M059J (cell line): ENCODE results near the gene CEMIP. TPM values are rescaled to one million over a fixed set of nuclear protein-coding genes. Genes with fewer than 3 reads are reported as not detected.
A peak's percentile ranks its signal among the peaks of the same experiment; 100 is the strongest.

ENCODE experiments used
- DNase-seq: peaks from one replicate; pipeline ENCODE4 v3.0.0-alpha.2; 2012; ENCODE audit warnings: low read depth
- total RNA-seq: library from RNA; depleted of rRNA; stranded (reverse); fragments of >200 nt; shearing (Covaris generic); gene quantifications from 2 replicates; pipeline ENCODE4 v1.2.3, GENCODE V29; 2014

The CEMIP gene
- total RNA-seq, 1 experiment from 2014 or later: 4.0 TPM

GRCh38 chr15:80890341-80891005, 111.3 kb downstream of the CEMIP start:
- DNase-seq: no peak

GRCh38 chr15:80891006-80891405, 111.8 kb downstream of the CEMIP start:
- DNase-seq: no peak

DNA sequence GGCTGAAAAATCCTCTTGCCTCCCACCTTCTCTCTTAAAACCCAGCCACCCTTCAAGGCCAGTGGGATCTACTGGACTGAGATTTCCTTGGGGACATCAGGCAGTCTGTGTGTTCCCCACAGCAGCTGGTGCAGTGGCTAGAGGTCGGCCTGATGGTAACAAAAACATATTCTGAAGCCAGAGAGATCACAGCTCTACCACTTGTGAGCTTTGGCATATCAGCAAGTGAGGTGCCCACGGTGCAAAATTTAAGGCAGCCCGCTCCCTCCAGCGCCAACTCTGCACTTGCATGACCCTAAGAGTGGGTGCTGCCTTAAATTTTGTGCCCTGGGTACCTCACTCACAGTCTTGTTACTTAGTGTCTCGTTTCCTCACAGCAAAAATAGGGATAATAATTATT, 113.2 kb downstream of the CEMIP start:
- no peak for DNase-seq

DNA sequence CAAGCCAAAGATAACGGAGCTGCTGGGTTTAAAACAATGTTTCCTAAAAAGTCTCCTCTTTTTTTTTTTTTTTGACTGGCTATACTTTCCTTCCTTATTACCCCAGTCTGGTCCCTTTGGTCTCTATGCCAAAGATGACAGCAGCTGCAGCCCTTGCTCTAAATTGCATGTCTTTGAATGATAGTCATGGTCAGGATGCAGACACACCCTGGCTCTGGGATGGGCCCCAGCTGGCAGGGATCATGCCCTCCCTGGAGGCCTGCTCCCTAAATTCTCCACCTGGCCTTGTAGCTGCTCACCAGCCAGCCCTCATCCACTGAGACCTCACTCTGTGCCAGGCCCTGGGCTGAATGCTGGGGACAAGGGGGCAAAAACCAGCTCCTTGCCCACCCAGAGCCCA, 114.6 kb downstream of the CEMIP start:
- DNase-seq: no peak

DNA sequence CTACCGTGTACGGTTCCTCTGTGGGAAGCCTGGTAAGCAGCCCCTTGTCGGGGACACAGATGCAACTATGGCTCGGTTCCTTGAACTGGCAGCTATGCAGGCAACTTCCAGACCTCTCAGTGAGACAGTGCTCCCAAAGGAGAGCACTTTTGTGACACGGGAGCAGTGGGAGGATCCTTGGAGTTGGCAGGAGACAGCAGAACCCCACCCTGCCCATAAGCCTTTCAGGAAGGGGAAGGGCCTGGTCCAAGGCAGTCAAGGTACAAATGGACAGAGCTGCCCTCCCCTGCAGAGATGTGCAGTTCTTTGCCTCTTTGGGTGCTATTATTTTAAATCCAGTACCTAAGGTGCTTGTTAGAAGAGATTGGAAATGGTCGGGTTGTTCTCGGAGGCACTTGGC, 115.9 kb downstream of the CEMIP start:
- no peak for DNase-seq

DNA sequence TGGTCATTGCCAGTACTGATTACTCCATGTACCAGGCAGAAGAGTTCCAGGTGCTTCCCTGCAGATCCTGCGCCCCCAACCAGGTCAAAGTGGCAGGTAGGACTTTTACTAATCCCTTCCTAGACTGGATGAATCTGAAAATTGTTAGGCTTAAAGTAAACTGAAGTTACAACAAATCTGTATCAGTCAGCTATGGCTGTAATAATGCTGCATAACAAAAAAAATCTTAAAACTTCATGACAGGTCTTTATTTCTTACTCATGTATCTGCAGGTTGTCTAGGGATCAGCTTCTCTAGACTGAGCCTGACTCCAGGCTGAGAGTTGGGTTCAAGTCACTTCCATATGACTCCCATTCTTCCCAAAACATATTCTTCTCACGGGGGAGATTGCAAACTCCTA, 116.8 kb downstream of the CEMIP start:
- no peak for DNase-seq

GRCh38 chr15:80898040-80898439, 118.9 kb downstream of the CEMIP start:
- no peak for DNase-seq

- no peak for DNase-seq
These were observed 123.2 kb downstream of the CEMIP start for GRCh38 chr15:80902298-80902801.

- DNase-seq: no peak
These were observed 125.8 kb downstream of the CEMIP start for GRCh38 chr15:80904998-80905397.

- peak; percentile 87 for DNase-seq
These were observed 127.1 kb downstream of the CEMIP start for GRCh38 chr15:80906159-80906766.

DNA sequence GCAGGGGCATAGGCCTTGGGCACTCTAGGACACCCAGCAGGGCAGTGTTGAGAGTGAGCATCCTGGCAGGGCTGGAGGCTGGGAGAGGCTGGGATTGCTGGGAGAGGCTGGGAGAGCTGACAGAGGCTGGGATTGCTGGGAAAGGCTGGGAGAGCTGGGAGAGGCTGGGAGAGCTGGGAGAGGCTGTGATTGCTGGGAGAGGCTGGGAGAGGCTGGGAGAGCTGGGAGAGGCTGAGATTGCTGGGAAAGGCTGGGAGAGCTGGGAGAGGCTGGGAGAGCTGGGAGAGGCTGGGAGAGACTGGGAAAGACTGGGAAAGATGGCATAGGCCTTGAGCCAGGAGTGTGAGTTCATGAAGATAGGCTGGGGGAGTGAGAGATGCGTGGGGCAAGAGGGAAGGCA, 132.7 kb downstream of the CEMIP start:
- no peak for DNase-seq

DNA sequence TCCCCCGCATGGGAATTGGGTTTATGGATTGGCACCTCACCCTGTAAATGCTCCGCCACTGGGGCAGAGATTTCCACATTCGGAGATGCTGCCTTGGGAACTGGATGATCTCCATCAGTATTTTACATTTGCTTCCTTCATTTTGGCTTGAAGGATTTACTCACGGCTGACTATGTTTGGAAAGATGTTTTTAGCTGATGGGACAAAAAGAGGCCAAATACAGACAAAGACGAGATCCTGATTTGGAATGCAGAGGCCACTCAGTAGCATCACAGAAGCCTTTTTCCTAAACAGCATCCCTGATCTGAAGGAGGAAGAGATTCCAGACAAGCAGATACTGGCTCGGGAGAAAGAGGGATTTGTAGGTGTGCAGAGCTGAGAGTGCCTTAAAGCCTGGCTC, 133.5 kb downstream of the CEMIP start:
- no peak for DNase-seq

GRCh38 chr15:80913541-80913940, 134.4 kb downstream of the CEMIP start:
- DNase-seq: no peak

DNA sequence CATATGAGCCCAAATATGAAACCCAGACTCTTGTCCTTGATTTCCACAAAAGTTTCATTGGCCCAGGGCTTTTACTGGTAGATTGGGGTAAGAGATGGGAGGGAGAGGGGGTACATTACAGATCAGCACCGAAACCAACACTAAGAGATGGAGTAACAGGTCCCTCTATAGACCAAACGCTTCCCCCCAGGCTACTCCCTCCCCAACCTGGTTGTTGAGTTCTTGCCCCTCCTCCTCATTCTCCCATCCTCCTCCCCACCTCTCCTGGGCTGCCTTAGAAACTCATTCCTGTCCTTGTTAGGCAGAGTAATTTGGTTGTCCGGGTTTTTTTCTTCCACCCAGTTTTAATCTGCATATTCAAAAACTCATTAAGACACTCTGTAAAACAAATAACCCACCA, 136.3 kb downstream of the CEMIP start:
- DNase-seq: no peak

DNA sequence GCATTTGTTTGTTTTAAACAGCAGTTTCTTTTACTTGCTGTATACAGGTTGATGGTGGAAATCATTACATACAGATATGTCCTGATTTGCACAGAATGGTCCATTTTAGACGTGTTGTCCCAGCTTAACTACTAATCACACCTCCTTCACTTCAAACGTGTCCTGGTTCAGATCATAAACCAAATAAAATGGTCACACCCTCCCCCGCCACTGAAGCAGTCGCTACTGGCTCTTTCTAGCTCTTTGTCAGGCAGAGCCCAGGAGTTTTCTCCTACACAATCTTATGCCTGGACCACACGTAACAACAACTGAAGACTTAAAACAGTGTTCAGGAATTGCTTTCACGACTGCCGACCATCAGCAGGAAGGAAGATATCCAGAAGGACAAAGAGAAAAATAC, 136.9 kb downstream of the CEMIP start:
- no peak for DNase-seq

DNA sequence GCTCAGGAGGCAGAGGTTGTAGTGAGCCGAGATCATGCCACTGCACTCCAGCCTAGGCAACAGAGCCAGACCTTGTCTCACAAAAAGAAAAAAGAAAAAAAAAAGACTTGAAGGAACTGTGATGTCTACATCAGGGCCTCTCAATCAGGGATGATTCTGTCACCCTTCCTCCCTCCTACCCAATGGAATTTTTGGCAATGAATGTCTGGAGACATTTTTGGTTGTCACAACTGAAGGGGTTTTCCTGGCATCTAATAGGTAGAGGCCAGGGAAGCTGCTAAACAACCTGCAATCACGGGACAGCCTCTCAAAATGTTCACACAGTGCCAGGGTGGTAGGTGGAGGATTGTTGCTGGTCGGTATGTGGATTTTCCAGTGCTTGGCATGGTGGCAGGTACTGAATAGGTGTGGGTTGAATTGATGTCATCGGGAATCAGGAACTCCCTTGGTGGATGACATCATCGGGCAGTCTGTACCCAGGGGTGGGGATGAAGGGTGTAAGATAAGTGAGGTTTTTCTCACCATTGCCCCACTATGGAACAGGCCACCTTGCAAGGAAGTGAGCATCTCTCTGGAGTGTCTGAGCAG, 139.1 kb downstream of the CEMIP start:
- DNase-seq: no peak

DNA sequence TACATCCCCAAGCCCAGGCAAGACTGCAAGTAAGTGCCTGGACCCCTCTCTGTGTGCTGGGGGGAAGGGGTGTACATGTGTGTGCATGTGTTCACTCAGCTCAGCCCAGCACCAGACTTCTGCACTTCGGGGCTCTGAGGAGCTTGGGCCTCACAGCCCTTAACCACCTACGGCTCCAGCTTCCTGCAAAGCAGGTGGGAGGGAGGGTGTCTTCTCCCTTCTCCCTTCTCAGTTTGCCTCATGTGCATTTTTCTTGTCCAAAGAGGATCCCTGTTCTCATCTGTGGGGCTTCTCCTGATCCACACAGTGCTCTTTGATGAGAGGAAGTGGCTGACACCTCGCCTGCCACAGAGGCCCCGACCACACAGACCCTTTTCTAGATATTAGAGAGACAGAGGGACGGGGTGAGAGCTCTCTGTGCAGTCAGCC, 141.1 kb downstream of the CEMIP start:
- no peak for DNase-seq

GRCh38 chr15:80921736-80922410, 142.7 kb downstream of the CEMIP start:
- no peak for DNase-seq

DNA sequence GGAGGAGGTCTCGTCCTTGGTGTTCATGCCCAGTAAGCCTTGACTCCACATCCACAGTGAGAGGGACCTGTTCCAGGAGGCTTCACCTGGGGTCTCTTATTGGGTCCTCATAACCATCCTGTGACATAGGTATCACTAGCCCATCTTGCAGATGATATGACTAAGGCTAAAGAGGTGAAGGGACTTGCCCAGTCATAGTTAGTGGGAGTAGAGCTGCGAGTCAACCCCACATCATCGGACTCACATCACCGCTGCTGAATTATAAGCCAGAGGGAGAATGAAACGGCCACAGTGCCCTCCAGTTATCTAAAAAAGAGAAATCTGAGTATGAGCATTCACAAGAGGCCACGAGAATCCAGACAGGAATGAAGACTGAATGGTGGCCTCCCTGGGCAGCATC, 144.5 kb downstream of the CEMIP start:
- peak; percentile 7 for DNase-seq

DNA sequence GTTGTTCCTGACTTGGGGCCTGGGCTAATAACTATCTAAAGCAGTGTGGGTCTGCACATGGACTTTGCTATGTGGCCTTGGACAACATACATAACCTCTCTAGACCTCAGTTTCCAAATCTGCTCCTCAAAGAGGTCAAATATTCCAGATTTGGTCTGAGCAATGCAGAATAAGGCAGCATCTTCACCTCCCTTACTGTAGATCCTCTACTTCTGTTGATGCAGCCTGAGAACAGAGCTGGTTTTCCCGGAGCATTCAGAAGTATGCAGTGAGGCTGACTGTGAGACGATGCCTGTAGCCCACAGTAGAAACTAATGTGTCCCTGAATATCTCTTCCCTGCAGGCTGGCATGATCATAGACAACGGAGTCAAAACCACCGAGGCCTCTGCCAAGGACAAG, 145.1 kb downstream of the CEMIP start:
- DNase-seq: no peak

- peak; percentile 63 for DNase-seq
These were observed 146.5 kb downstream of the CEMIP start for GRCh38 chr15:80925597-80926059.

- DNase-seq: peak; percentile 5
These were observed 147.0 kb downstream of the CEMIP start for GRCh38 chr15:80926126-80926525.

- peak; percentile 92 for DNase-seq
These were observed 150.1 kb downstream of the CEMIP start for GRCh38 chr15:80929225-80929624.
